DMS79 (cell line): ENCODE data around the gene CD79A.

Source experiments
- DNase-seq: peaks from one replicate; lab custom pipeline; 2025; lab: John Stamatoyannopoulos, UW

Gene CD79A

GRCh38 chr19:41883821-41884733 is 7.0 kb downstream of the CD79A start:
- peak; percentile 93 for DNase-seq

- no peak for DNase-seq
Measured at GRCh38 chr19:41886761-41887710, 10.0 kb downstream of the CD79A start.

- DNase-seq: peak; percentile 76
Measured at GRCh38 chr19:41887711-41888382, 10.8 kb downstream of the CD79A start.

GRCh38 chr19:41888926-41889325 is 11.8 kb downstream of the CD79A start:
- no peak for DNase-seq

- DNase-seq: no peak
Measured at GRCh38 chr19:41889896-41890295, 12.8 kb downstream of the CD79A start.

GRCh38 chr19:41890936-41891335 is 13.9 kb downstream of the CD79A start:
- no peak for DNase-seq

- DNase-seq: no peak
Measured at GRCh38 chr19:41892173-41892902, 15.3 kb downstream of the CD79A start.

GRCh38 chr19:41893899-41894298 is 16.8 kb downstream of the CD79A start:
- no peak for DNase-seq

GRCh38 chr19:41894350-41894749 is 17.3 kb downstream of the CD79A start:
- no peak for DNase-seq

GRCh38 chr19:41895745-41896580 is 18.9 kb downstream of the CD79A start:
- no peak for DNase-seq

- no peak for DNase-seq
Measured at GRCh38 chr19:41896581-41896942, 19.5 kb downstream of the CD79A start.

GRCh38 chr19:41897181-41897580 is 20.1 kb downstream of the CD79A start:
- DNase-seq: no peak

GRCh38 chr19:41897820-41898219 is 20.7 kb downstream of the CD79A start:
- no peak for DNase-seq

- DNase-seq: no peak
Measured at GRCh38 chr19:41898235-41898634, 21.2 kb downstream of the CD79A start.

GRCh38 chr19:41901707-41902360 is 24.8 kb downstream of the CD79A start:
- DNase-seq: no peak

- no peak for DNase-seq
Measured at GRCh38 chr19:41902594-41902993, 25.5 kb downstream of the CD79A start.

GRCh38 chr19:41903193-41903953 is 26.3 kb downstream of the CD79A start:
- DNase-seq: peak; percentile 28

GRCh38 chr19:41904118-41904870 is 27.2 kb downstream of the CD79A start:
- peak; percentile 98 for DNase-seq
